ENCODE measurements around the gene POPDC2.

DNA sequence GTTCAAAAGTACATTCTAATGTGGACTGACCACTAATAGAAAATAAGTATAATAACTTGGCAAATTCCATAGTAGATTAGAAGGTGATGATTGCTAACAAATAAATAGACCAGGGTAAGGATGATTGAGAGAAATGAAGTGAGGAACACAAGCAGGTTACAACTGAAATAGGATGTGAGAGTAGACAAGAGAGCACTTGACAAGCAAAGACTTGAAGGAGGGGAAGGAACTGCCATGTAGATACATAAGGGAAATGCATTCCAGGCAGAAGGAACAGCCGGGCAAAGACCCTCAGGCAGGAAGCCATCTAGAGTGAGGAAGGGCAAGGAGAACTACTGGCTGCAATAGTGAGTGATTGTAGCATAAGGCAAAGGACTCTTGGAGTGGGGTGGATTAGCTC lies 57.7 kb downstream of the POPDC2 start:
- TF ChIP-seq POLR2AphosphoS5 (IDR thresholded peaks at IDR 0.05; ENCODE audit: borderline replicate concordance, low read depth, low read length) (no peak), FOXP2 (optimal IDR thresholded peaks at IDR 0.05; ENCODE audit: control extremely low read depth, extremely low read length, insufficient read depth) (no peak), EZH2 (IDR thresholded peaks at IDR 0.05) (no peak)

Measured in SK-N-MC (cell line).